Liver (tissue), 9 donors: Measurements from ENCODE around the gene ARPP21. TPM values are rescaled to one million over a fixed set of nuclear protein-coding genes. Genes with fewer than 3 reads are reported as not detected.

Source experiments
- DNase-seq: peaks from one replicate; pipeline ENCODE4 v3.0.0-alpha.2; 2017; ENCODE audit warnings: low spot score
- H3K27ac ChIP-seq, 2 donors: one replicate each; pipeline ENCODE4 v1.7.0; 2013; ENCODE audit warnings: inconsistent platforms in 2 of 2, low read length in 2 of 2, control low read depth in 1 of 2, low read depth in 1 of 2, mild to moderate bottlenecking in 1 of 2
- H3K27me3 ChIP-seq, 4 donors: one replicate each; pipeline versions ENCODE4 v1.6.1 to v1.7.0; 2013; ENCODE audit warnings: low read length in 3 of 4, inconsistent platforms in 1 of 4, mild to moderate bottlenecking in 1 of 4, moderate library complexity in 1 of 4; ENCODE audit not compliant: control insufficient read depth in 4 of 4, insufficient read depth in 4 of 4
- H3K36me3 ChIP-seq, 4 donors: one replicate each; pipeline versions ENCODE4 v1.6.1 to v1.7.0; 2013; ENCODE audit warnings: low read length in 3 of 4, mild to moderate bottlenecking in 3 of 4, low read depth in 1 of 4, moderate library complexity in 1 of 4; ENCODE audit not compliant: control insufficient read depth in 4 of 4, insufficient read depth in 3 of 4
- H3K4me1 ChIP-seq, 4 donors: one replicate each; pipeline versions ENCODE4 v1.6.1 to v1.7.0; 2013; ENCODE audit warnings: low read length in 3 of 4, mild to moderate bottlenecking in 3 of 4, moderate library complexity in 1 of 4; ENCODE audit not compliant: control insufficient read depth in 4 of 4, insufficient read depth in 4 of 4
- H3K4me3 ChIP-seq, 3 donors: one replicate each; pipeline versions ENCODE4 v1.6.1 to v1.7.0; 2013; ENCODE audit warnings: low read length in 3 of 3, control low read depth in 1 of 3, low read depth in 1 of 3, mild to moderate bottlenecking in 1 of 3
- H3K9ac ChIP-seq, 2 donors: one replicate each; pipeline ENCODE4 v1.7.0; 2013; ENCODE audit warnings: low read length in 2 of 2, mild to moderate bottlenecking in 2 of 2, moderate library complexity in 2 of 2, control low read depth in 1 of 2, low read depth in 1 of 2
- H3K9me3 ChIP-seq, 4 donors: one replicate each; pipeline versions ENCODE4 v1.6.1 to v1.7.0; 2013; ENCODE audit warnings: low read length in 3 of 4; ENCODE audit not compliant: control insufficient read depth in 4 of 4
- ATF3 ChIP-seq: IDR thresholded peaks from 2 replicates; pipeline ENCODE4 v1.6.1; 2016; ENCODE audit warnings: antibody characterized with exemption
- CTCF ChIP-seq: fragments of 150-350 bp; IDR thresholded peaks from 2 replicates; pipeline ENCODE4 v1.5.1; 2017; ENCODE audit warnings: improper control_type of control experiment, low read depth, low read length; ENCODE audit not compliant: missing input control
- EGR1 ChIP-seq, 2 donors: IDR thresholded peaks; 2 replicates each; pipeline ENCODE4 v1.6.1; 2016 to 2018; ENCODE audit warnings: antibody characterized with exemption in 2 of 2, low read depth in 2 of 2
- FOXA1 ChIP-seq: IDR thresholded peaks from 2 replicates; pipeline ENCODE4 v1.6.1; 2016; ENCODE audit warnings: antibody characterized with exemption
- FOXA2 ChIP-seq: IDR thresholded peaks from 2 replicates; pipeline ENCODE4 v1.6.1; 2016; ENCODE audit warnings: antibody characterized with exemption
- GABPA ChIP-seq, 2 donors: IDR thresholded peaks in 1 of 2; conservative IDR thresholded peaks in 1 of 2; 2 replicates each; pipeline ENCODE4 v1.6.1; 2016; ENCODE audit warnings: antibody characterized with exemption in 2 of 2, mild to moderate bottlenecking in 1 of 2, moderate library complexity in 1 of 2
- HNF4A ChIP-seq, 2 donors: conservative IDR thresholded peaks; 2 replicates each; pipeline ENCODE4 v1.6.1; 2016; ENCODE audit warnings: antibody characterized with exemption in 2 of 2, mild to moderate bottlenecking in 2 of 2
- HNF4G ChIP-seq: IDR thresholded peaks from 2 replicates; pipeline ENCODE4 v1.6.1; 2016; ENCODE audit warnings: antibody characterized with exemption
- JUND ChIP-seq, 2 donors: IDR thresholded peaks; 2 replicates each; pipeline ENCODE4 v1.6.1; 2016; ENCODE audit warnings: antibody characterized with exemption in 2 of 2
- MAX ChIP-seq: IDR thresholded peaks from 2 replicates; pipeline ENCODE4 v1.6.1; 2016; ENCODE audit warnings: antibody characterized with exemption
- NR2F2 ChIP-seq: IDR thresholded peaks from 2 replicates; pipeline ENCODE4 v1.6.1; 2016; ENCODE audit warnings: antibody characterized with exemption
- RAD21 ChIP-seq, 2 donors: IDR thresholded peaks; 2 replicates each; pipeline ENCODE4 v1.6.1; 2016; ENCODE audit warnings: antibody characterized with exemption in 2 of 2, mild to moderate bottlenecking in 2 of 2
- REST ChIP-seq: IDR thresholded peaks from 2 replicates; pipeline ENCODE4 v1.6.1; 2016; ENCODE audit warnings: antibody characterized with exemption, mild to moderate bottlenecking
- RXRA ChIP-seq, 2 donors: IDR thresholded peaks; 2 replicates each; pipeline ENCODE4 v1.6.1; 2017 to 2018; ENCODE audit warnings: antibody characterized with exemption in 2 of 2, mild to moderate bottlenecking in 1 of 2
- SP1 ChIP-seq: IDR thresholded peaks from 2 replicates; pipeline ENCODE4 v1.6.1; 2018; ENCODE audit warnings: antibody characterized with exemption, mild to moderate bottlenecking
- TAF1 ChIP-seq: conservative IDR thresholded peaks from 2 replicates; pipeline ENCODE4 v1.6.1; 2016; ENCODE audit warnings: antibody characterized with exemption, mild to moderate bottlenecking
- YY1 ChIP-seq: IDR thresholded peaks from 2 replicates; pipeline ENCODE4 v1.6.1; 2016; ENCODE audit warnings: antibody characterized with exemption, mild to moderate bottlenecking
- ZBTB33 ChIP-seq: IDR thresholded peaks from 2 replicates; pipeline ENCODE4 v1.6.1; 2016; ENCODE audit warnings: antibody characterized with exemption
- WGBS: extraction: QIAGEN DNeasy Blood & Tissue Kit; methylation state at CpG from one replicate; pipeline ENCODE4 v1.1.7; 2013; 5-methylcytosine and 5-hydroxymethylcytosine counted together
- polyA plus RNA-seq, 2 donors: library from polyadenylated mRNA; stranded (reverse) in 1 of 2; unstranded in 1 of 2; fragments of 200-250 nt in 1 of 2; fragments of >200 nt in 1 of 2; fragmentation: Nextera tagmentation in 1 of 2; extraction: Ambion mirVana in 1 of 2; gene quantifications; one replicate each; pipeline versions ENCODE4 v1.2.1 to v1.2.3, GENCODE V29; 2013 to 2015
- total RNA-seq, 2 donors: library from RNA; depleted of rRNA; stranded (reverse); fragments of >200 nt; gene quantifications; one replicate each; pipeline ENCODE4 v1.2.3, GENCODE V29; 2014
- donor health status: healthy.
- donor health status: healthy.
- donor health status: healthy.
- donor health status: healthy.
- donor health status: healthy.

ARPP21 gene
- total and polyA plus RNA-seq, 4 donors: 0.42 to 1.3 (median 0.66) TPM; not detected in 1

- no peaks in the 10 kb centered on the region for H3K27me3 ChIP-seq
- TF ChIP-seq RXRA (IDR thresholded peaks at IDR 0.05) (peak in 1 of 2 donors; percentile 27), FOXA1 (no peak), HNF4A (conservative IDR thresholded peaks at IDR 0.05) (peak in 1 of 2 donors; percentile 16)
- no peak for DNase-seq
- H3K9ac ChIP-seq: no peak overlapping the region
- peaks cover 0 to 7% (median 5%) of the 10 kb centered on the region in 4 donors for H3K4me1 ChIP-seq
- no peak overlapping the region for H3K4me3 ChIP-seq
- H3K27ac ChIP-seq: no peak overlapping the region
- H3K36me3 ChIP-seq: no peaks in the 10 kb centered on the region
- no peaks in the 10 kb centered on the region for H3K9me3 ChIP-seq
- 91% methylated on average over 1 of the region's 1 CpG for WGBS
Observed at GRCh38 chr3:35790764-35791163, 151.4 kb downstream of the ARPP21 start.

GRCh38 chr3:35793667-35794066, 154.3 kb downstream of the ARPP21 start:
- no peak overlapping the region for H3K9ac ChIP-seq
- H3K9me3 ChIP-seq: no peaks in the 10 kb centered on the region
- H3K4me3 ChIP-seq: no peak overlapping the region
- TF ChIP-seq EGR1 (IDR thresholded peaks at IDR 0.05; ENCODE audit: low read depth in 2 of 2) (no peak), NR2F2 (no peak), FOXA1 (no peak), ZBTB33 (no peak), TAF1 (no peak), REST (no peak), RXRA (IDR thresholded peaks at IDR 0.05) (no peak), GABPA (IDR thresholded peaks at IDR 0.05 in 1 of 2, conservative IDR thresholded peaks at IDR 0.05 in 1 of 2) (no peak), JUND (IDR thresholded peaks at IDR 0.05) (no peak), YY1 (no peak), HNF4A (conservative IDR thresholded peaks at IDR 0.05) (no peak), FOXA2 (no peak), SP1 (no peak), MAX (no peak), CTCF (no peak), ATF3 (no peak), HNF4G (no peak), RAD21 (IDR thresholded peaks at IDR 0.05) (no peak)
- no peak overlapping the region for H3K27ac ChIP-seq
- no peaks in the 10 kb centered on the region for H3K36me3 ChIP-seq
- no peaks in the 10 kb centered on the region for H3K27me3 ChIP-seq
- peaks cover 0 to 5% (median 0%) of the 10 kb centered on the region in 4 donors for H3K4me1 ChIP-seq
- DNase-seq: no peak
- WGBS: 94% methylated on average over 1 of the region's 1 CpG
